Skeletal muscle tissue (tissue), 4 donors: ENCODE results near the gene KIF5A. TPM values are rescaled to one million over a fixed set of nuclear protein-coding genes. Genes with fewer than 3 reads are reported as not detected.
A peak's percentile ranks its signal among the peaks of the same experiment; 100 is the strongest.

Experiments used
- H3K27ac ChIP-seq: one replicate; pipeline ENCODE4 v1.7.0; 2013; ENCODE audit warnings: mild to moderate bottlenecking, low read depth, low read length, inconsistent platforms
- H3K27me3 ChIP-seq, 3 donors: one replicate each; pipeline ENCODE4 v1.7.0; 2013; ENCODE audit warnings: low read length in 3 of 3; ENCODE audit not compliant: control insufficient read depth in 3 of 3, insufficient read depth in 3 of 3
- H3K36me3 ChIP-seq, 3 donors: one replicate each; pipeline ENCODE4 v1.7.0; 2013; ENCODE audit warnings: low read length in 3 of 3; ENCODE audit not compliant: control insufficient read depth in 3 of 3, insufficient read depth in 3 of 3
- H3K4me1 ChIP-seq, 3 donors: one replicate each; pipeline ENCODE4 v1.7.0; 2013; ENCODE audit warnings: low read length in 3 of 3, mild to moderate bottlenecking in 3 of 3; ENCODE audit not compliant: control insufficient read depth in 3 of 3, insufficient read depth in 3 of 3
- H3K4me3 ChIP-seq, 3 donors: one replicate each; pipeline ENCODE4 v1.7.0; 2013; ENCODE audit warnings: low read length in 3 of 3
- H3K9ac ChIP-seq, 3 donors: one replicate each; pipeline ENCODE4 v1.7.0; 2013; ENCODE audit warnings: low read length in 3 of 3, mild to moderate bottlenecking in 3 of 3, moderate library complexity in 2 of 3, low read depth in 1 of 3
- H3K9me3 ChIP-seq, 3 donors: one replicate each; pipeline ENCODE4 v1.7.0; 2013; ENCODE audit warnings: low read length in 3 of 3; ENCODE audit not compliant: control insufficient read depth in 3 of 3
- total RNA-seq: library from RNA; depleted of rRNA; stranded (reverse); fragments of >200 nt; gene quantifications from one replicate; pipeline ENCODE4 v1.2.3, GENCODE V29; 2014
- donor health status: Osteomylitis.

The KIF5A gene
- total RNA-seq, 1 donor from 2014 or later = under 0.01 TPM

DNA sequence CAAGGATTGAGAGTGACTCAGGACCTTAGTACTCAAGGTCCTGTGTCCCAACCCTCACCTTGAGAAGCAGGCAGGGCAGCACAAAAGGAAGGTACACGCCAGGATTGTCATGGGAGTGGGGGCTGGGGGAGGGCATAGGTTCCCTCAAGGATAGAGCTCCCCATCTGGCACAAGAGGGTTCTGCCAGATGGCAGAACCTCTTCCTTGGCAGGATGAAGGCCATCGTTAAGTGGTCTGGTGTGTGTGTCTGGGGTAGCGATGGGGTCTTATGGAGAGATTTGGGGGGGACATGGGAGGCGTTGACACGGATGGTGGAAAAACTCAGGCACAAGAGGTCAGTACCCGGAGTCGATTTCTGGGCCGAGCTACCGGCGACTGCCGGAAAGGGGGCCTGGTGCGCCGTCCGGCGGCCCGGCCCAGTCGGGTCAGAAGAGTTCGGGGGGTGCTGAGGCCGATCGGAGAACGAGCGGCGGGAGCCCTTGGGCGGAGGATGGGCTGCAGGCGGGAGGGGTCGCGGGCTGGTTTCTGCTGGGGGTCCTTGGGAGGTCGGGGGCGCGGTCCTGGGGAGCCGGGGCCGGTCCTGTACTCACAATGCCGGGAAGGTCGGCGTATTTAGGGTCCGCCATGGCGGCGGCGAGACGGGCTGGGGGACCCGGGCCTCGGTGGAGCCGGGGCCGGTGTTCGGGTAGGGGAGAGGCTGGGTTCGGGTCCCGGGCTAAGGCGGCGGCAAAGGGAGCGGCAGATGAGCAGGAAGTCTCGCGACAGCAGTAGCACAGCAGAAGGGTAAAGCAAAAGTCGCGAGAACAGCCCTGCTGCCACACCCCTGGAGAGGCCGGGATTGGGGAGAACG lies 3.2 kb upstream of the KIF5A start, which contains the start of gene DCTN2:
Gene DCTN2 (minus strand): TSS at position 755 of the 850 bp plus-strand sequence. CDS start 129 bp downstream, at position 626.
- Histone ChIP-seq H3K4me1 (peaks cover 22 to 27% (median 25%) of the 10 kb centered on the region in 3 donors), H3K27ac (peak within 1 kb of the TSS; percentile 87), H3K9me3 (no peaks in the 10 kb centered on the region), H3K36me3 (peaks cover 1 to 5% (median 2%) of the 10 kb centered on the region in 3 donors), H3K9ac (peak within 1 kb of the TSS; percentile 87 to 96 (median 96)), H3K4me3 (peak within 1 kb of the TSS; percentile 80 to 95 (median 84)), H3K27me3 (peaks cover 25 to 32% (median 28%) of the 10 kb centered on the region in 3 donors)

DNA sequence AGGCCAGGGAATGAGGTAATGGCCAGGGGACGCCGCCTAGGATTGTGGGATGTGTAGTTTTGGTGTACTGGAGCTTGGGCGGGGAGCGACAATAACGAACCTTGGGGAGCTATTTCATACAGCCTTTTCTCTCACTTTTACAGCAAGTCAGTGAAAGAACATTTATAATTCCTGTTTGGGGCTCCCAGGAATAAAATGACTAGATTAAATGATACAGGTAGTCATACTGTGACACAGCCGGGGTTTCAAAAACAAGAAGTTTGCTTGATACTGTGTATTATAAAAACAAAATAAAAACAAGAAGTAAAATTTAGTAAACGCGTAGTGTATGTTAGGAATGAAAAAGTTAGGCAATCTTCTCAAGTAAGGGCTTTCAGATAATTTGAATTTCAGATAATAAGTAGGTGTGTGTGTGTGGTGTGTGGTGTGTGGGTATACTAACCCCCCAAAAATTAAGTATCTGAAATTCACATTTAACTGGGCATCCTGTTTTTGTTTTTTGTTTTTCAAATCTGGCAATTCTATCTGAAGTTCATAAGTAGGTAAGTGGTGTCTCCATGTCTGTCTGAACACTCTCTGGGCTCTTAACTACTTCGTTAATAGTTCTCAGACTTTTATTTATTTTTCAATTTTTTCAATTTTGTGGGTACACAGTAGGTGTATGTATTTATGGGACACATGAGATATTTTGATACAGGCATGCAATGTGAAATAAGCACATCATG lies 2.4 kb upstream of the KIF5A start:
- Histone ChIP-seq H3K4me3 (peak overlapping the region; percentile 80 to 95 (median 84)), H3K9ac (peak overlapping the region in 2 of 3 donors; percentile 56 to 60), H3K4me1 (peaks cover 22 to 27% (median 25%) of the 10 kb centered on the region in 3 donors), H3K27me3 (peaks cover 28 to 38% (median 29%) of the 10 kb centered on the region in 3 donors), H3K9me3 (no peaks in the 10 kb centered on the region), H3K27ac (no peak overlapping the region), H3K36me3 (peaks cover 0 to 5% (median 0%) of the 10 kb centered on the region in 3 donors)

DNA sequence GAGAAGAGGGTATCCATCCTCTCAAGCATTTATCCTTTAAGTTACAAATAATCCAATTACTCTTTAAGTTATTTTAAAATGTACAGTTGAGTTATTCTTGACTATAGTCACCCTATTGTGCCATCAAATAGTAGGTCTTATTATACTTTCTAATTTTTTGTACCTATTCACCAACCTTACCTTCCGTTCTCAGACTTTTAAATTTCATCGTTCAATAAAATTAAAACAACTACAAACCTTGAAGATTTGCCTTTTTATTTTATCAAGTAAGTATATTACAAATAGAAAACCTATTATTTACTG lies 1.9 kb upstream of the KIF5A start:
- Histone ChIP-seq H3K27me3 (peaks cover 29 to 39% (median 32%) of the 10 kb centered on the region in 3 donors), H3K4me1 (peaks cover 22 to 27% (median 25%) of the 10 kb centered on the region in 3 donors), H3K36me3 (peaks cover 0 to 3% (median 0%) of the 10 kb centered on the region in 3 donors), H3K9me3 (no peaks in the 10 kb centered on the region), H3K4me3 (no peak overlapping the region), H3K9ac (no peak overlapping the region), H3K27ac (no peak overlapping the region)

DNA sequence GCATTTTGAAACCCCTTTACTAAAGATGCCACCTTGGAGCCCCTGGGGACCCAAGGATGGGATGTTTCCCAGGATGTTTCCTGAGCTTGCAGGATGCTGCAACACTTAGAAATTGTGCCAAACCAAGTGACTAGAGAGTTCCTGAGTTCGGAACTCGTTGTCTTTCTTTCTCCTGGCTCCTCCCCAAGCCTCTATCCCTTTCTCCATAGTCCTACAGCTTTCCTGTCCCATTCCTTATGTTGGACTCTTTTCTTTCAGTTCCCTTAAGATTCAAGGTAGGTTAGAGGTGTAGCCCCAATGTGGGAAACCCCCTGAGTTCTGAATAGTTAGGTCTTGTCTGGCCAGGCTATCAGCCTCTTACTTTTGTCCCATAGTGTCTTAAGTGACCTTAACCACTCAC lies 1.4 kb upstream of the KIF5A start:
- Histone ChIP-seq H3K9me3 (no peaks in the 10 kb centered on the region), H3K27me3 (peaks cover 29 to 39% (median 34%) of the 10 kb centered on the region in 3 donors), H3K36me3 (peaks cover 0 to under 1% (median 0%) of the 10 kb centered on the region in 3 donors), H3K4me3 (no peak overlapping the region), H3K9ac (no peak overlapping the region), H3K4me1 (peaks cover 22 to 25% (median 24%) of the 10 kb centered on the region in 3 donors), H3K27ac (no peak overlapping the region)

DNA sequence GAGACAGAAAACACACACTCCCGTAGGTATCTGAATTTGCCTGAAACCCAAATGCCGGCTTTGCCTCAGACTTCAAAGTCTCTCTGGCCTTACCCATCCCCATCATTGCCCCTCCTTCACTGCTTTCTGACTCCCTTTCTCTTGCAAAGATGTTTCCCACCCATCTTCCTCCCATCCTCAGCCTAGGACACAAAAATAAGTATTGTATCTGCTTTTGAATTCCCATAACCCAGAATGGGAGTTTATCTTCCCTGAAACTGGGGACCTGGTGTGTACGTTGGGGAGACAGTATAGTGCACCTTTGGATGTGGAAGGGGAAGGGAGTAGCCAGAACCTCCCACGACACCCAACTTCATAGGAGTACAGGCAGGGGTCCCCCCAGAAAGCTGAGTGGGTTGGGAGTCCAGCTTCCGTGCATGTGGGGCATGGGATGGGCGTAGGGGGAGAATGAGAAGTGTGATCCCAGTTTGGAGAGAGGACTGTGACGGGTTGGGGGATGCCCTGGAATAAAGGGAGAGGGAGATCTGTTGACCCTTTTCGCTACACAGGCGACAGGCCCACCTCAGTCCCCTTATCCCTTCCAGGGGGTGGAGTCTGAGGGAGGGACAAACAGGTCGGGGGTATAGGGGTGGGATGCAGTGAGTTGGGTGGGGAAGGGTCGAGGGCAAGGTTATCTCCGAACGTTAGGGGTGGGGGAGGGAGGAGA lies 488 bp upstream of the KIF5A start:
- Histone ChIP-seq H3K4me3 (no peak overlapping the region), H3K9me3 (no peaks in the 10 kb centered on the region), H3K36me3 (no peaks in the 10 kb centered on the region), H3K9ac (no peak overlapping the region), H3K4me1 (peaks cover 21 to 22% (median 22%) of the 10 kb centered on the region in 3 donors), H3K27ac (no peak overlapping the region), H3K27me3 (peaks cover 29 to 42% (median 34%) of the 10 kb centered on the region in 3 donors)

DNA sequence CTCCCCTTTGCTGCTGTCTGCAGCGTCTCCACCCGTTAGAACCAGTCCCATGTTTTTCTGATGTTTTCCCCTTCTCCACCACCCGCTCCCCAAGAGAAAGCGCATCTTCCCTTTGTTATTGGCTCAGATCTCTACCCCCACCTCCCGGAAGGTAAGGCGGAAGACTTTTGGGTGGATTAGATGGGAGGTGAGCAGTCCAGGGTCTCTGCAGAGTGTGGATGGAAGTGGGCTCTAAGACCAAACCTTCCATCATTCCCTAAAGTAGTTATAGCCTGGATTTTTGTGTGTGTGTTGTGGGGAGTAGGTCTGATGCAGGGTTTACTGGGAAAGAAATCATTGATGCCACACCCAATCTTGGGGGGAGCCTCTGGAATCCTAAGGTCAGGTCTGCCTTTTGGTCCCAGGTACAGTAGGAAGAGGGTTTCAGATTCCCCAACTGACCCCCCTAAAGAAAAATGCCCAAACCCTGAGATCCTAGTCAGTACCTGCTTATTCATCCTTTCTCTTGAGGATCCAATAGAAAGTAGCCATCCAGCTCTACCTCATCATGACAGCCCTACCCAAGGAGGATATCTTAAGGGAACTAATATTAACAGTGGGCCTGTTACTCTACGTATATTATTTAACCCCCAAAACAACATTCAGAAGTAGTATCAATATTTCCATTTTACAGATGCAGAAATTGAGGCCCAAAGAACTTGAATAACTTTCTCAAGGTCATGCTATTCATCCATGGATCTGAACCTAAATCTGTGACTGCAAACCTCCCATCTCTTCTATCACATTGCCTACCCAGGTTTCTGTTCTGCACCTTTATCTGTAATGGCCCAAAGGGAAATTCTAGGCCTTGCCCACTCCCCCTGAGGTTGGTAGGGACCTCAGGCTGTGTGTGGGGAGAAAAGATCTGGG lies 1.1 kb downstream of the KIF5A start:
- Histone ChIP-seq H3K27ac (no peak overlapping the region), H3K4me1 (peaks cover 11 to 13% (median 11%) of the 10 kb centered on the region in 3 donors), H3K27me3 (peaks cover 29 to 42% (median 34%) of the 10 kb centered on the region in 3 donors), H3K9ac (no peak overlapping the region), H3K36me3 (no peaks in the 10 kb centered on the region), H3K9me3 (no peaks in the 10 kb centered on the region), H3K4me3 (no peak overlapping the region)

DNA sequence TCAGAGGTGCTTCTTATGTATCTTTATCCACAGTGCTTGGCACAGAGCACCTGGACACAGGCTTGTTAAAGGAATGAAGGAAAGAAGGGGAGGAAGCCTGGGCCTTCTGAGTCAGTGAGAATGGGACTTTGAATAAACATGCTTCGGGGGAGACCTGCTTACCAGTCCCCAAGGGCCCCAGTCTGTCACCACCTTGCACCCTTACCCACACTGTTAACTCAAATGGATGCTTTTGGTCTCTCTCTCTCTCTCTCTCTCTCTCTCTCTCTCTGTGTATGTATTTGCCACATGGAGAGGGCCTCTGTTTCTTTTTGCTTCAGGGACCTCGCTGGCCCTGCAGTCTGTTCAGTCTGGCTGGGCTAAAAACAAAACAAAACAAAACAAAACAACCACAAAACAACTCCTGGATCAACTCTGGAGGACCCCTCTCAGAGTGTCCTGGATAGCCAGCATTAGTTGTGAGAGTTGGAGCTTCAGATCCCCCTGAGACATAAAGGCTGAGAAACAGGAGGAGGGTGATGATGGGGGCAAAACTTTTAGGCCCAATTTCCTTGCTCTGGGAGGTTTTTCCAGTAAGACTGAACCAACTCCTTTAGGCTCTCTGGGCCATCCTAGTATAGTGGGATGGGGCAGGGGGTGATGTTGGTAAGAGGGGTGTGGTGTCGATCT lies 1.9 kb downstream of the KIF5A start:
- Histone ChIP-seq H3K4me1 (peaks cover 4 to 6% (median 4%) of the 10 kb centered on the region in 3 donors), H3K27me3 (peaks cover 29 to 42% (median 34%) of the 10 kb centered on the region in 3 donors), H3K9ac (no peak overlapping the region), H3K4me3 (no peak overlapping the region), H3K27ac (no peak overlapping the region), H3K36me3 (no peaks in the 10 kb centered on the region), H3K9me3 (no peaks in the 10 kb centered on the region)

DNA sequence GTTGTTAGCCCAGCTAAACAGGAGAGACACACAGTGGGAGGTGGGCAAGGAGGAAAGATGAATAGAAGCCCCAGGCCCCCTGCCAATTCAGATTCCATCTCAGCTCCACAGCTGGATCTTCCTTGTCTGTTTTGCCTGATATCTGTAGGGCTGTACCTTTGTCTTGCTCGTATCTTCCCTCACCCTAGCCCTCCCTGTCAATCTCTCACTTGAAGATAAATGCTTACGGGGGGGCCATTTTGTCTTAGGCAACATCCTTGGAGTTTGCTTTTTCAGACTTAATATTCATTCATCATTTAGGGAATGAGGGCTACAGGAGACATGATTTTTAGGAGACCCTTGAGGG lies 2.4 kb downstream of the KIF5A start:
- peaks cover 29 to 42% (median 34%) of the 10 kb centered on the region in 3 donors for H3K27me3 ChIP-seq
- H3K4me1 ChIP-seq = peaks cover 4 to 5% (median 4%) of the 10 kb centered on the region in 3 donors
- H3K9ac ChIP-seq = no peak overlapping the region
- no peaks in the 10 kb centered on the region for H3K36me3 ChIP-seq
- no peaks in the 10 kb centered on the region for H3K9me3 ChIP-seq
- no peak overlapping the region for H3K27ac ChIP-seq
- no peak overlapping the region for H3K4me3 ChIP-seq
